Gastroesophageal sphincter (tissue), 4 donors: ENCODE measurements around the gene AMPD1. TPM values are rescaled to one million over a fixed set of nuclear protein-coding genes. Genes with fewer than 3 reads are reported as not detected.

Experiments
- ATAC-seq: fragments of 150-250 bp; one replicate; pipeline ENCODE4 v1.9.1; 2016; ENCODE audit warnings: mild to moderate bottlenecking, moderate library complexity
- H3K27ac ChIP-seq, 4 donors: fragments of 200-600 bp; sonication (generic) in 3 of 4; 1 replicate in 3 of 4; 2 replicates in 1 of 4; pipeline ENCODE4 v1.5.1; 2016 to 2019
- H3K27me3 ChIP-seq: fragments of 200-600 bp; sonication (generic); one replicate; pipeline ENCODE4 v1.5.1; 2019
- H3K36me3 ChIP-seq, 2 donors: fragments of 200-600 bp; sonication (generic); one replicate each; pipeline ENCODE4 v1.5.1; 2019; ENCODE audit warnings: control low read depth in 1 of 2
- H3K4me1 ChIP-seq, 3 donors: fragments of 200-600 bp; sonication (generic); 1 replicate in 2 of 3; 2 replicates in 1 of 3; pipeline ENCODE4 v1.5.1; 2016 to 2019; ENCODE audit warnings: control low read depth in 2 of 3
- H3K4me3 ChIP-seq, 2 donors: fragments of 200-600 bp; sonication (generic); one replicate each; pipeline ENCODE4 v1.5.1; 2019; ENCODE audit warnings: mild to moderate bottlenecking in 1 of 2, moderate library complexity in 1 of 2
- H3K9me3 ChIP-seq, 3 donors: fragments of 200-600 bp; sonication (generic); one replicate each; pipeline ENCODE4 v1.5.1; 2017 to 2019; ENCODE audit warnings: control low read depth in 2 of 3
- CTCF ChIP-seq, 4 experiments: fragments of 200-600 bp in 2 of 4; fragments of 450-650 bp in 2 of 4; sonication (generic) in 1 of 4; IDR thresholded peaks; one replicate each; pipeline ENCODE4 v1.5.1; 2017 to 2019; ENCODE audit warnings: antibody characterized with exemption in 4 of 4, mild to moderate bottlenecking in 2 of 4, moderate library complexity in 2 of 4
- EP300 ChIP-seq: sonication (generic); formaldehyde crosslinking; IDR thresholded peaks from one replicate; pipeline ENCODE4 v1.6.1; 2017; ENCODE audit warnings: antibody characterized with exemption, mild to moderate bottlenecking
- POLR2A ChIP-seq, 2 donors: fragments of 450-650 bp; IDR thresholded peaks; one replicate each; pipeline ENCODE4 v1.6.1; 2017; ENCODE audit warnings: antibody characterized with exemption in 2 of 2, mild to moderate bottlenecking in 2 of 2, moderate library complexity in 1 of 2
- POLR2AphosphoS5 ChIP-seq: sonication (generic); formaldehyde crosslinking; IDR thresholded peaks from one replicate; pipeline ENCODE4 v1.6.1; 2017; ENCODE audit warnings: antibody characterized with exemption
- WGBS, 2 donors: methylation state at CpG; one replicate each; pipeline ENCODE4 v1.1.5; 2018; ENCODE audit warnings: low coverage in 1 of 2; 5-methylcytosine and 5-hydroxymethylcytosine counted together
- total RNA-seq, 4 donors: library from RNA; depleted of rRNA; stranded (reverse); fragments of >200 nt; gene quantifications; one replicate each; pipeline ENCODE4 v1.1.0, GENCODE V29; 2016

Gene AMPD1
- total RNA-seq, 4 donors from 2014 or later, result not detected

GRCh38 chr1:114707604-114708003, 12.3 kb upstream of the AMPD1 start:
- no peak overlapping the region for H3K4me3 ChIP-seq
- no peaks in the 10 kb centered on the region for H3K9me3 ChIP-seq
- ATAC-seq, result no peak
- H3K27ac ChIP-seq, result no peak overlapping the region
- 60 to 90% methylated on average over 1 to 2 of the region's 2 CpGs for WGBS, 2 donors
- no peak for TF ChIP-seq POLR2A (IDR thresholded peaks at IDR 0.05)
- TF ChIP-seq POLR2AphosphoS5, result no peak
- TF ChIP-seq EP300, result no peak
- TF ChIP-seq CTCF (IDR thresholded peaks at IDR 0.05), result no peak
- peaks cover 0 to 6% (median 0%) of the 10 kb centered on the region in 3 donors for H3K4me1 ChIP-seq
- H3K27me3 ChIP-seq, result no peaks in the 10 kb centered on the region
- peaks cover 9 to 73% of the 10 kb centered on the region in 2 donors for H3K36me3 ChIP-seq

- WGBS, 2 donors, result 86 to 100% methylated on average over 1 of the region's 1 CpG
- no peak overlapping the region for H3K4me3 ChIP-seq
- TF ChIP-seq POLR2AphosphoS5 (no peak), EP300 (no peak), CTCF (IDR thresholded peaks at IDR 0.05) (no peak)
- no peak for ATAC-seq
- no peaks in the 10 kb centered on the region for H3K9me3 ChIP-seq
- no peaks in the 10 kb centered on the region for H3K27me3 ChIP-seq
- H3K4me1 ChIP-seq, result no peaks in the 10 kb centered on the region
- H3K36me3 ChIP-seq, result peaks cover 4 to 31% of the 10 kb centered on the region in 2 donors
- H3K27ac ChIP-seq, result no peak overlapping the region
Observed at GRCh38 chr1:114703242-114703641, 7.9 kb upstream of the AMPD1 start.

- no peak for TF ChIP-seq CTCF (IDR thresholded peaks at IDR 0.05)
- ATAC-seq, result no peak
- no peaks in the 10 kb centered on the region for H3K27me3 ChIP-seq
- no peak overlapping the region for H3K27ac ChIP-seq
- 82 to 88% methylated on average over 4 to 5 of the region's 5 CpGs for WGBS, 2 donors
- H3K9me3 ChIP-seq, result no peaks in the 10 kb centered on the region
- no peak overlapping the region for H3K4me3 ChIP-seq
- H3K4me1 ChIP-seq, result no peaks in the 10 kb centered on the region
- peaks cover 4 to 26% of the 10 kb centered on the region in 2 donors for H3K36me3 ChIP-seq
Observed at GRCh38 chr1:114702737-114703136, 7.4 kb upstream of the AMPD1 start.

- no peak overlapping the region for H3K27ac ChIP-seq
- peaks cover 4 to 18% of the 10 kb centered on the region in 2 donors for H3K36me3 ChIP-seq
- H3K4me3 ChIP-seq, result no peak overlapping the region
- no peaks in the 10 kb centered on the region for H3K4me1 ChIP-seq
- no peak for TF ChIP-seq POLR2A (IDR thresholded peaks at IDR 0.05)
- TF ChIP-seq EP300, result no peak
- H3K27me3 ChIP-seq, result no peaks in the 10 kb centered on the region
- ATAC-seq, result no peak
- no peaks in the 10 kb centered on the region for H3K9me3 ChIP-seq
- 49 to 68% methylated on average over 2 of the region's 2 CpGs for whole genome bisulfite sequencing, 2 donors
Observed at GRCh38 chr1:114701931-114702330, 6.6 kb upstream of the AMPD1 start.

- no peaks in the 10 kb centered on the region for H3K27me3 ChIP-seq
- no peaks in the 10 kb centered on the region for H3K36me3 ChIP-seq
- no peaks in the 10 kb centered on the region for H3K4me1 ChIP-seq
- TF ChIP-seq EP300, result no peak
- no peak for TF ChIP-seq CTCF (IDR thresholded peaks at IDR 0.05)
- no peak for TF ChIP-seq POLR2AphosphoS5
- TF ChIP-seq POLR2A (IDR thresholded peaks at IDR 0.05), result no peak
- WGBS, 2 donors, result 41 to 42% methylated on average over 4 of the region's 4 CpGs
- no peak overlapping the region for H3K4me3 ChIP-seq
- no peaks in the 10 kb centered on the region for H3K9me3 ChIP-seq
- ATAC-seq, result no peak
- no peak overlapping the region for H3K27ac ChIP-seq
Observed at GRCh38 chr1:114700036-114700600, 4.8 kb upstream of the AMPD1 start.
